ENCODE results near the gene MYBPC3. TPM values are rescaled to one million over a fixed set of nuclear protein-coding genes. Genes with fewer than 3 reads are reported as not detected.

MYBPC3 gene
- total and polyA plus RNA-seq, 4 donors, result 0.89 to 3.4 (median 1.0) TPM

- WGBS, 2 donors, result 89 to 94% methylated on average over 24 of the region's 24 CpGs
- no peak for ATAC-seq (ENCODE audit: insufficient read depth, low FRiP score)
- H3K4me1 ChIP-seq (ENCODE audit: control insufficient read depth in 5 of 5, insufficient read depth in 5 of 5, low read length in 5 of 5), result no peaks in the 10 kb centered on the region
- H3K36me3 ChIP-seq (ENCODE audit: control insufficient read depth in 4 of 4, insufficient read depth in 4 of 4, low read length in 4 of 4), result peaks cover 0 to 2% (median 0%) of the 10 kb centered on the region in 4 donors
- peaks cover 0 to 2% (median 0%) of the 10 kb centered on the region in 4 donors for H3K9me3 ChIP-seq (ENCODE audit: control insufficient read depth in 4 of 4, insufficient read depth in 3 of 4, low read length in 3 of 4)
- H3K27me3 ChIP-seq (ENCODE audit: control insufficient read depth in 3 of 3, insufficient read depth in 3 of 3, low read length in 2 of 3), result no peaks in the 10 kb centered on the region
- no peak overlapping the region for H3K27ac ChIP-seq (ENCODE audit: low read depth in 1 of 2, low read length in 1 of 2)
- no peak overlapping the region for H3K4me3 ChIP-seq
- no peak overlapping the region for H3K9ac ChIP-seq (ENCODE audit: insufficient read depth in 1 of 2, low read length in 2 of 2)
- TF ChIP-seq, protein P1, sequence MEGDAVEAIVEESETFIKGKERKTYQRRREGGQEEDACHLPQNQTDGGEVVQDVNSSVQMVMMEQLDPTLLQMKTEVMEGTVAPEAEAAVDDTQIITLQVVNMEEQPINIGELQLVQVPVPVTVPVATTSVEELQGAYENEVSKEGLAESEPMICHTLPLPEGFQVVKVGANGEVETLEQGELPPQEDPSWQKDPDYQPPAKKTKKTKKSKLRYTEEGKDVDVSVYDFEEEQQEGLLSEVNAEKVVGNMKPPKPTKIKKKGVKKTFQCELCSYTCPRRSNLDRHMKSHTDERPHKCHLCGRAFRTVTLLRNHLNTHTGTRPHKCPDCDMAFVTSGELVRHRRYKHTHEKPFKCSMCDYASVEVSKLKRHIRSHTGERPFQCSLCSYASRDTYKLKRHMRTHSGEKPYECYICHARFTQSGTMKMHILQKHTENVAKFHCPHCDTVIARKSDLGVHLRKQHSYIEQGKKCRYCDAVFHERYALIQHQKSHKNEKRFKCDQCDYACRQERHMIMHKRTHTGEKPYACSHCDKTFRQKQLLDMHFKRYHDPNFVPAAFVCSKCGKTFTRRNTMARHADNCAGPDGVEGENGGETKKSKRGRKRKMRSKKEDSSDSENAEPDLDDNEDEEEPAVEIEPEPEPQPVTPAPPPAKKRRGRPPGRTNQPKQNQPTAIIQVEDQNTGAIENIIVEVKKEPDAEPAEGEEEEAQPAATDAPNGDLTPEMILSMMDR (IDR thresholded peaks at IDR 0.05; ENCODE audit: control extremely low read depth, extremely low read depth), result no peak
- DNase-seq, result no peak
These were observed 10.3 kb downstream of the MYBPC3 start for GRCh38 chr11:47342036-47342803.

DNA sequence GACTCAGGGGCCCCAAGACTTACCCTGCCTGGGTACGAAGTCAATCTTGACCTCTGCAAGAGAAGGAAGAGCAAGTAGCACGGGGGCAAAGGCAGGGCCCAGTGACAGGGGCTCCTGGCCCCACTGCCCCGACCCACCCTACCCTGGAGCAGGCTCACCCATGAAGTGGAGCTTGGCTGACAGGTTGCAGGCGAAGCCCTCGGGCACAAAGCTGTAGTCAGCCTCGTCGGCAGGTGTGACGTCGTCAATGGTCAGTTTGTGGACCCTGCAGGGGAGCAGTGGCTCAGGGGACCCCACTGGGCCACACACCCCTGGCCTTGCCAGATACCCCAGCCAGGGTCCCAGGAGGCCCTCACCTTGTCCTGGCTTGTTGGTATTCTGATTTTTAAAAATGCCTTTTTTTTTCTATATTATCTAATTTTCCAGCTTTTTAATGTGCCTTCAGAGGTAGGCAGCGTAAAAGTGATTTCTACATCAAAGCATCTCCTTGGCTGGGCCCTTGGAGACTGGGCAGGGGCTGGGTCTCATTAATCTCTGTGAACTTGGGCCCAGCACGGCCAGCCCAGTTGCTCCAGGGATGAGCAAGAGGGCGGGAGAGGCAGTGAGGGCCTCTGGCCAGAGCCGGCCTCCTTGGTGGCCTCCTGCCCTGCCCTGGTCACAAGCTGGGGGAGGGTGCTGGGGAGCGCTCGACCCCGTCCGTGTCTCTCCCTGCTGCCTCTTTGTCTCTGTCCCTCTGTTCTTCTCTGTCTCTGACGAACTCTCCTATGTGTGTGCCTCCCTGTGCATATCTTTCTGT, 11.3 kb downstream of the MYBPC3 start:
- ATAC-seq (ENCODE audit: insufficient read depth, low FRiP score) (no peak), DNase-seq (no peak)
- Histone ChIP-seq H3K4me1 (ENCODE audit: control insufficient read depth in 5 of 5, insufficient read depth in 5 of 5, low read length in 5 of 5) (no peaks in the 10 kb centered on the region), H3K9ac (ENCODE audit: insufficient read depth in 1 of 2, low read length in 2 of 2) (no peak overlapping the region), H3K4me3 (no peak overlapping the region), H3K9me3 (ENCODE audit: control insufficient read depth in 4 of 4, insufficient read depth in 3 of 4, low read length in 3 of 4) (peaks cover 0 to 2% (median 0%) of the 10 kb centered on the region in 4 donors), H3K36me3 (ENCODE audit: control insufficient read depth in 4 of 4, insufficient read depth in 4 of 4, low read length in 4 of 4) (peaks cover 0 to 2% (median 0%) of the 10 kb centered on the region in 4 donors), H3K27ac (ENCODE audit: low read depth in 1 of 2, low read length in 1 of 2) (no peak overlapping the region), H3K27me3 (ENCODE audit: control insufficient read depth in 3 of 3, insufficient read depth in 3 of 3, low read length in 2 of 3) (no peaks in the 10 kb centered on the region)
- 69 to 85% methylated on average over 18 of the region's 18 CpGs for WGBS, 2 donors
- TF ChIP-seq, protein P1 (IDR thresholded peaks at IDR 0.05; ENCODE audit: control extremely low read depth, extremely low read depth), result no peak

DNA sequence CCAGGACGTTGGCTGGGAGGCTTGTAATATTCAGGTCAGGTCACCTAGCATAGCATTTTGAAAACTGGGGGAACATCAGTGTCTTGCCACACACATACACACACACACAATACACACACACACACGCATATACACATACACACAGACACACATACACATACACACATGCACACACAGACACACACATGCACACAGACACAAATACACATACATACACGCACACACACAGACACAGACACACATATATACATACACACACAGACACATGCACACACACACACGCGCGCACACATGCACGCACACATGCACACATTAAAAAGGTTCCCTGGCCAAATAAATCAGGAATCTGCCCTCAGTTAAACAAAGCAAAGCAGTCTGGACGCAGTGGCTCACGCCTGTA, 12.5 kb downstream of the MYBPC3 start:
- no peak overlapping the region for H3K4me3 ChIP-seq
- peak overlapping the region in 1 of 2 donors; percentile 7 for H3K27ac ChIP-seq (ENCODE audit: low read depth in 1 of 2, low read length in 1 of 2)
- TF ChIP-seq, protein P1 (IDR thresholded peaks at IDR 0.05; ENCODE audit: control extremely low read depth, extremely low read depth), result no peak
- H3K36me3 ChIP-seq (ENCODE audit: control insufficient read depth in 4 of 4, insufficient read depth in 4 of 4, low read length in 4 of 4), result peaks cover 0 to 2% (median 0%) of the 10 kb centered on the region in 4 donors
- DNase-seq (no peak), ATAC-seq (ENCODE audit: insufficient read depth, low FRiP score) (no peak)
- no peaks in the 10 kb centered on the region for H3K27me3 ChIP-seq (ENCODE audit: control insufficient read depth in 3 of 3, insufficient read depth in 3 of 3, low read length in 2 of 3)
- no peak overlapping the region for H3K9ac ChIP-seq (ENCODE audit: insufficient read depth in 1 of 2, low read length in 2 of 2)
- 80 to 81% methylated on average over 9 of the region's 9 CpGs for WGBS, 2 donors
- H3K4me1 ChIP-seq (ENCODE audit: control insufficient read depth in 5 of 5, insufficient read depth in 5 of 5, low read length in 5 of 5), result no peaks in the 10 kb centered on the region
- peaks cover 0 to under 1% (median 0%) of the 10 kb centered on the region in 4 donors for H3K9me3 ChIP-seq (ENCODE audit: control insufficient read depth in 4 of 4, insufficient read depth in 3 of 4, low read length in 3 of 4)
